HG03558 (cell line): ENCODE measurements around the gene TPCN1.
A peak's percentile ranks its signal among the peaks of the same experiment; 100 is the strongest.
"Not testable (repeated sequence)": the region's sequence is repeated elsewhere in the genome, so short reads cannot be mapped to it uniquely, and the experiment has no call there.

Experiments
- ATAC-seq: cut with Tn5 transposase; IDR thresholded peaks from one replicate; pipeline ENCODE4 v1.9.1; 2021; ENCODE audit warnings: moderate number of reproducible peaks; ENCODE audit not compliant: unreplicated experiment; ENCODE audit errors: extremely low read depth

The TPCN1 gene

GRCh38 chr12:113195598-113195997 lies 25.7 kb upstream of the TPCN1 start:
- no peak for ATAC-seq

DNA sequence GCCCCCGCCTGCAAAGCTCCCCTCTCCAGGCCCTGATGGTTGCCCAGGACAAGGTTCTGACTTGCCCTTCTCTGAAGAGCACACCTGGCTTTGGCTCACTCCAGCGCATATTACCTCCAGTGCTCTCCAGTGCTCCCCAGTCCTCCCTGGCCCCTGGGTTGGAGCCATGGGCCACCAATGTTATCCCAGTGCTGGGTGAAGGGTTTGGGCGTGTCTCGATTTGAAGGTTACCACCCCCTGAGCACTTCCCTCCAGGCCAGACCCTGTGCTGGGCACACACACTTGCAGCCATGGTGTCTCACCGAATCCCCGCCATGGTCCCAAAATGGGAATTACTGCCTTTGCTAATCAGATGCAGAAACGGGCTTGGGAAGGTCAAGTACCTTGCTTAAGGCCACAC lies 24.7 kb upstream of the TPCN1 start:
- no peak for ATAC-seq

- ATAC-seq: no peak
Measured at GRCh38 chr12:113196990-113197389, 24.3 kb upstream of the TPCN1 start.

- no peak for ATAC-seq
Measured at GRCh38 chr12:113197518-113198077, 23.7 kb upstream of the TPCN1 start.

- no peak for ATAC-seq
Measured at GRCh38 chr12:113198296-113198695, 23.0 kb upstream of the TPCN1 start.

GRCh38 chr12:113200021-113200797 lies 21.1 kb upstream of the TPCN1 start:
- ATAC-seq: no peak

DNA sequence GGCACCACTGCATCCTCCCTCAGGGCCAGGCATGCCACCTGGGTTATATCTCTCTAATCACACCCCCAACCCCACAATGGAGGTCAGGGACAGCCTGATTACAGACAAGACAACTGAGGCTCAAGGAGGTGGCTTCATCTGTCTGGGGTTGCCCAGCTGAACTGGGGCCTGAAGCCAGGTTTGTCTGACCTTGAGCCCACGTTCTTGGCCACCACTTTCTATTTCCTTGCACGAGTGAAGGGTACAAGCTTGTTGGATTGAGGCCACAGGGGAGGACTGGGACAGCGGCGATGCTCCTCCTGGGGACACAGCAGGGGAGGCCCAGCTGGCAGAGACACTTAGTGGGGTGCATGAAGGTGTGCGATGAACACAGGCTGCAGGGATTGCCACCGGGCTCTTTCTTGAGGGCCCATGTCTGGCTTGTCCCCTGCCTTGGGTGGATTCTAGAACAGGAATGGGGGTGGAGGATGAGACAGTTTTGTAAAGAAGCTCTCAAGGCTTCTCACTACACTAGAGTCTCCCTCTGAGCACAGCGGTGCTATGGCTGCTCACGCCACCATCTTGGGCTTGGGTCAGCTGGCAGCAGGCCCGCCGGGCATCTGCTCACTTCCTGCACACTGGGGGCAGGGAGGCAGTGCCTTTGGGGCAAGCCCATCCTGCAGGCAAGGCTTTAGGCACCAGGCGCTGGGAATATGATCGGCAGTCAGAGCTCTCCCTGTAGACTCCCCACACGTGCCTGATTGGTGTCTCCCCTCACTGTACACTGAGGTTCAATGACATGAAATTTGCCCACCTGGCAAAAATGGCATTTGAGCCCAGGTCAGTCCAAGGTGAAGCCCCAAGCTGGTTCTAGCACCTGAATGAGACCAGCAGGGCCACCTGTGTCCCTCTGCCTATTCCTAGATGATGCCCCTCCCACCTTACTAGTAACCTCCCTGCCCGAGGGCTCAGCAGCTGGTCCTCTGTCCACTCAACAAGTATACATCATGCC lies 19.8 kb upstream of the TPCN1 start:
- no peak for ATAC-seq

DNA sequence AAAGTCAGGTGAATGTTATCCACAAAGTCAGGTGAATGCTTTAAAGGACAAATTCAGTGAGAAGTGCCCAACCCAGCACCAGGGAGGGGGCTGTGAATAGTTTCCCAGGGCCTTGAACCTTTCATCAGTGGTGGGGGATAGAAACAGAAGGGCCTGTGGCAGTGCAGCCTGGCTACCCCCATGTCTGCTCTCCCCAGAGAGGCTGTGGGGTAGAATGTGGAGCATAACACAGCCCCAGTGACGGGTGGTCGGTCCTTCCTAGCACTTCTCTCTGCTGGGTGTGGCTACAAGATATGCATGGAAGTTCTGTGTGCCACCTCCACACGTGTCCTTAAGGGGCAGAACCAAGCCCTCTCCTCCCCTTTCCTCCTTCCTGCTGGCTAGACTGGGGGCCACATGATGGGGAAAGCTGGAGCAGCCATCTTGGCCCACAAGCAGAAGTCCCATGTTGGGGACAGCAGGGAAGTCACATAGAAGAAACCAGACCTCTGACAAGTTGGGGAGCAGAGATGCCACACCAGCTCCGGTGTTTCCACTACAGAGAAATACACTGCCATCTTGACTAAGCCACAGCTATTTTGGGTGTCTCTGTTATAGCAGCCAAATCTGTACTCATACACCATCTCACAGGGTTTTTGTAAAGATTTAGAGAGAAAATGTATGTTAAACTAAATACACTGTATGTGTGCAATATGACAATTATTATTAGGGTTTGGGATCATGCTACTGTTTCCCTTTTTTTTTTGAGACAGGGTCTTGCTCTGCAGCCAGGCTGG lies 18.8 kb upstream of the TPCN1 start:
- ATAC-seq: no peak

- ATAC-seq: no peak
Measured at GRCh38 chr12:113203852-113204760, 17.2 kb upstream of the TPCN1 start.

DNA sequence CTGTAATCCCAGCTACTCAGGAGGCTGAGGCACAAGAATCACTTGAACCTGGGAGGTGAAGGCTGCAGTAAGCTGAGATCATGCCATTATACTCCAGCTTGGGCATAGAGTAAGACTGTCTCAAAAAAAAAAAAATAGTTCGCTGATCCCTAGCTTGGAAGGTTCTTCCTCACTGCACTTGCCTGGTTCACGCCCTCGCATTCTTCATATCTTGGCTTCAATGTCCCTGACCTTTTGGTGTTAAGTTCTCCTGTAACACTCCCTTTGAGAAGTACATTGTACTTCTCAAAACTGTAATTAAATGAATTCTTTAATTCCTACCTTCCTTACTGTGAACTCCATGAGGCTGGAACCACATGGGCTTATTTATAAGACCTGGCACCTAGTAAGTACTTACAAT lies 16.5 kb upstream of the TPCN1 start:
- ATAC-seq: no peak

DNA sequence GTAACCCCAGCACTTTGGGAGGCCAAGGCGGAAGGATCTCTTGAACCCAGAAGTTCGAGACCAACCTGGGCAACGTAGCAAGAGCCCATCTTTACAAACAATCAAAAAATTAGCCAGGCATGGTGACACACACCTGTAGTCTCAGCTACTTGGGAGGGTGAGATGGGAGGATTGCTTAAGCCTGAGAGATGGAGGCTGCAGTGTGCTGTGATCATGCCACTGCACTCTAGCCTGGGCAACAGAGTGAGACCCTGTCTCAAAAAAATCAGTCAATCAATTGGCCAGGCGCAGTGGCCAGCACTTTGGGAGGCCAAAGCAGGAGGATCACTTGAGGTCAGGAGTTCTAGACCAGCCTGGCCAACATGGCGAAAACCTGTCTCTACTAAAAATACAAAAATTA lies 14.5 kb upstream of the TPCN1 start:
- ATAC-seq: not testable (repeated sequence)

DNA sequence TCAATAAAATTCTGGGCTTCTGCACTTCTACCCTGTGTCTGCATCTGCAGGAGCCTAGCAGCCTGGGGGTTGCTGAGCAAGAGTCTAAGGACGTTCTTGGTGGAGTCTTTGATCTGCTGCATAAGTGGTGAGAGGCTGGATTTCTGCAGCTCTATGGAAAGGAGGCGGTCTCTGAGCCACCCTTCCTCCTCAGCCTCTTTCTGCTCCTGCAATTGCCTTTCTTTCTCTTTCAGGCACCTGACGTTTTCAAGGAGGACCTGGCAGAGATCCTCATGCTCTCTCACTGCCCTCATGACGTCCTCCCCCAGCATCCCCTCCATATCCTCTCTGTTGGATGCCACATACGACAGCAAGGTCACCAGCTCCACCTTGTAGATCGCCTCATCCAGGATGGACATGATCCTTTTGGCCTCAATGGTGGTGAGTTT lies 13.6 kb upstream of the TPCN1 start:
- ATAC-seq: no peak

- peak; percentile 48 for ATAC-seq
Measured at GRCh38 chr12:113208041-113208934, 13.0 kb upstream of the TPCN1 start.

GRCh38 chr12:113211160-113211559 lies 10.1 kb upstream of the TPCN1 start:
- ATAC-seq: no peak

DNA sequence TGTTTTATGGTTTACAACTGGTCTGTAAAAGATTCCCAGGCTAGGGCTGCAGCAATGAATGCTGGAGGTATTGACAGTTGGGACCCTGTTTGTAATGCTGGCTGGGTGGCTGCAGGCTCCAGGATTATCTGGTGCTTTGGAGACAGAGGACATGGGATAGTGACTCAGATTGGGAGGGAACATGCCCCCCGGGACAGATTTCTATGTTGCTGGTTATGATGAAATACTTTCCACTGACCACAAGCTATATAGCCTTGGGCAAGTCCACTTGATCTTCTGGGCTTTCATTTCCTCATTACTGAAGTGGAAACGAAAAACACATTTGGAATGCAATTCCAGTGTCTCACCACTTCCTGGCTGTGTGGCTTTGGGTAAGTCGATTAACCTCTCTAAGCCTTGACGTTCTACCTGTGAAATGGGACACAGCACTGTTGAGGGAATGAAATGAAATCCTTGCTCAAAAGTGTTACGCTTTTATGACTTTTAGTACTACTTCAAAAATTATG lies 6.3 kb upstream of the TPCN1 start:
- no peak for ATAC-seq

DNA sequence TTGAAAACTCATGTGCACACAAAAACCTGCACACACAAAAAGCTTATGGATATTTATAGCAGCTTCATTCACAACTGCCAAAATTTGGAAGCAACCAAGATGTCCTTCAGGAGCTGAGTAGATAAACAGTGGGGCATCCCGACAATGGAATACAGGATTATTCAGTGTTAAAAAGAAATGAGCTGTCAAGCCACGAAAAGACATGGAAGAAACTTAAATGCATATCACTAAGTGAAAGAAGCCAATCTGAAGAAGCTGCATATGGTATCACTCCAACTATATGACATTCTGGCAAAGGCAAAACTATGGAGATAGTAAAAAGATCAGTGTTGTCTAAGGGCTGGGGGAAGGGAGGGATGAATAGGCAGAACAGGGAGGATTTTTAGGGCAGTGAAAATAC lies 5.2 kb upstream of the TPCN1 start:
- no peak for ATAC-seq

DNA sequence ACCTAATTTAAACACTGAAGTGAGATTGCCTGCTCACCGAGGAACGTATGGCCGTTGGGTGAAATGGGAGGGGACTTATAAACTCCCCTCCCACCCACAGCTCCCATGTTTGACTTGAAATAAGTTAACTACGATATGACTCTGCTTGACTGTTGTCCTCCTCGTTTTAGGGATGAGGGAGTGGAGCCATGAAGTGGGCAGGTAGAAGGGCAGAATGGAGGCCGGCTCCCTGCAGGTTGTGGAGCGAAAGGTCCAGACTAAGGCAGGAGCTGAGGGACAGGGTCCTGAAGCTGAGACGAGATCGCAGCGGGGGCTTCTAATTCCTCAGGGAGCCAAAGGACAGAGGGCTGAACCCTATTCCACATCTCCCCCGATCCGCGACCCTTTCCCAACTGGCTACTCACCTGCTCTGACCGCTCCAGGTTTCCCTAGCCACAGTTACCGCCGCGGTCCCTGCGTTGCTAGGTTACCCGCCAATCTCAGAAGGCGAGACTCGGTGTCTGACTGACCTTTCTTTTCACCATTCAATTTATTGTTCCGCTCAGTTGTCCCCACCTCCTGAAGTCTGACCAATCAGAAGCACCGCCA lies 577 bp upstream of the TPCN1 start:
- ATAC-seq: peak; percentile 74
